Smooth muscle cell (in vitro differentiated cells): ENCODE data around the gene ST6GAL1. TPM values are rescaled to one million over a fixed set of nuclear protein-coding genes. Genes with fewer than 3 reads are reported as not detected.

Experiments used
- DNase-seq: peaks from one replicate; lab custom pipeline; 2025; ENCODE audit not compliant: unreplicated experiment; lab: John Stamatoyannopoulos, UW
- H2AFZ ChIP-seq: fragments of 200-600 bp; sonication (generic); 2 replicates; pipeline ENCODE4 v1.6.0; 2016; ENCODE audit warnings: antibody characterized with exemption, low read depth, mild to moderate bottlenecking
- H3F3A ChIP-seq: fragments of 200-600 bp; sonication (generic); 2 replicates; pipeline ENCODE4 v1.6.0; 2017; ENCODE audit warnings: antibody characterized with exemption, low read depth
- H3K27ac ChIP-seq: fragments of 200-600 bp; sonication (generic); 2 replicates; pipeline ENCODE4 v1.5.1; 2016; ENCODE audit warnings: low read depth, mild to moderate bottlenecking
- H3K27me3 ChIP-seq: fragments of 200-600 bp; sonication (generic); 2 replicates; pipeline ENCODE4 v1.6.1; 2016; ENCODE audit warnings: low read depth, mild to moderate bottlenecking
- H3K36me3 ChIP-seq: fragments of 200-600 bp; sonication (generic); 2 replicates; pipeline ENCODE4 v1.5.1; 2016; ENCODE audit warnings: low read depth
- H3K4me1 ChIP-seq: fragments of 200-600 bp; sonication (generic); 2 replicates; pipeline ENCODE4 v1.5.1; 2016; ENCODE audit warnings: low read depth
- H3K4me2 ChIP-seq: fragments of 200-600 bp; sonication (generic); 2 replicates; pipeline ENCODE4 v1.6.0; 2016; ENCODE audit warnings: mild to moderate bottlenecking
- H3K4me3 ChIP-seq: fragments of 200-600 bp; sonication (generic); 2 replicates; pipeline ENCODE4 v1.5.1; 2016; ENCODE audit warnings: mild to moderate bottlenecking
- H3K79me2 ChIP-seq: fragments of 200-600 bp; sonication (generic); 2 replicates; pipeline ENCODE4 v1.6.0; 2016; ENCODE audit warnings: low read depth, mild to moderate bottlenecking
- H3K9ac ChIP-seq: fragments of 200-600 bp; sonication (generic); 2 replicates; pipeline ENCODE4 v1.6.0; 2016; ENCODE audit warnings: low read depth
- H3K9me3 ChIP-seq: fragments of 200-600 bp; sonication (generic); replicated peaks from 2 replicates; pipeline ENCODE4 v1.5.1; 2016; ENCODE audit warnings: low read depth
- H4K20me1 ChIP-seq: fragments of 200-600 bp; sonication (generic); 2 replicates; pipeline ENCODE4 v1.6.0; 2016; ENCODE audit warnings: low read depth
- WGBS: methylation state at CpG from one replicate; pipeline ENCODE4 v1.1.7; 2016; ENCODE audit warnings: low lambda C conversion rate; 5-methylcytosine and 5-hydroxymethylcytosine counted together
- polyA plus RNA-seq: library from polyadenylated mRNA; unstranded; fragments of >200 nt; fragmentation: Nextera tagmentation; extraction: Ambion mirVana; gene quantifications from 2 replicates; pipeline ENCODE4 v1.2.1, GENCODE V29; 2016
- total RNA-seq: library from RNA; depleted of rRNA; stranded (reverse); fragments of >200 nt; gene quantifications from 2 replicates; pipeline ENCODE4 v1.2.3, GENCODE V29; 2014
- TF ChIP-seq, protein P1 (sequence below): fragments of 200-600 bp; sonication (generic); IDR thresholded peaks from 2 replicates; pipeline ENCODE4 v1.5.1; 2017; ENCODE audit warnings: borderline replicate concordance, mild to moderate bottlenecking, antibody characterized with exemption; ENCODE audit not compliant: insufficient read depth, poor library complexity, severe bottlenecking

ST6GAL1 gene
- total and polyA plus RNA-seq, 2 experiments from 2014 or later, result 3.5 to 8.9 TPM

DNA sequence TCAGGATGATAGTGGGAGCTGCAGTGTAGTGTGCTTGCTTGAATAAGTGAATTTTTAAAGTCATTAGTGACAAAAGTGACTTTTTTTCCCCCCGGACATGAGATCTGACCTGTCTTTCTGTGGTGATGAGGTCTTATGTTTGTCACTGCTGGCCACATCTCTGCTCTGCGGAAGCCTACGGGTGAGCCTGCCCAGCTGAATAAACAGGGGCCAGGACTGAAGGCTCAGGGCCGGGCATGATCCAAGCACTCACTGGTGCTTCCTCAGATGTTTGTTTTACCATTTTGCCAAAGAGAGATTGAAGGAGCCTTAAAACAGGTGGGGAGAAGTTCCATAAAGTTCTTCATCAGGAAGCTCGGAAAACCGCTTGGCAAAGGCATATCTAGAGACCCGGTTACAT lies 174.0 kb downstream of the ST6GAL1 start:
- Histone ChIP-seq H3F3A (no peaks in the 10 kb centered on the region), H3K4me2 (no peak overlapping the region), H3K9ac (no peak overlapping the region), H3K4me1 (no peaks in the 10 kb centered on the region), H3K27me3 (no peaks in the 10 kb centered on the region), H3K79me2 (no peaks in the 10 kb centered on the region), H3K36me3 (no peaks in the 10 kb centered on the region), H4K20me1 (no peaks in the 10 kb centered on the region), H3K27ac (no peak overlapping the region), H3K4me3 (no peak overlapping the region), H3K9me3 (no peaks in the 10 kb centered on the region), H2AFZ (no peak overlapping the region)
- TF ChIP-seq, protein P1, sequence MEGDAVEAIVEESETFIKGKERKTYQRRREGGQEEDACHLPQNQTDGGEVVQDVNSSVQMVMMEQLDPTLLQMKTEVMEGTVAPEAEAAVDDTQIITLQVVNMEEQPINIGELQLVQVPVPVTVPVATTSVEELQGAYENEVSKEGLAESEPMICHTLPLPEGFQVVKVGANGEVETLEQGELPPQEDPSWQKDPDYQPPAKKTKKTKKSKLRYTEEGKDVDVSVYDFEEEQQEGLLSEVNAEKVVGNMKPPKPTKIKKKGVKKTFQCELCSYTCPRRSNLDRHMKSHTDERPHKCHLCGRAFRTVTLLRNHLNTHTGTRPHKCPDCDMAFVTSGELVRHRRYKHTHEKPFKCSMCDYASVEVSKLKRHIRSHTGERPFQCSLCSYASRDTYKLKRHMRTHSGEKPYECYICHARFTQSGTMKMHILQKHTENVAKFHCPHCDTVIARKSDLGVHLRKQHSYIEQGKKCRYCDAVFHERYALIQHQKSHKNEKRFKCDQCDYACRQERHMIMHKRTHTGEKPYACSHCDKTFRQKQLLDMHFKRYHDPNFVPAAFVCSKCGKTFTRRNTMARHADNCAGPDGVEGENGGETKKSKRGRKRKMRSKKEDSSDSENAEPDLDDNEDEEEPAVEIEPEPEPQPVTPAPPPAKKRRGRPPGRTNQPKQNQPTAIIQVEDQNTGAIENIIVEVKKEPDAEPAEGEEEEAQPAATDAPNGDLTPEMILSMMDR, result no peak
- 94% methylated on average over 7 of the region's 7 CpGs for WGBS
- DNase-seq, result no peak

DNA sequence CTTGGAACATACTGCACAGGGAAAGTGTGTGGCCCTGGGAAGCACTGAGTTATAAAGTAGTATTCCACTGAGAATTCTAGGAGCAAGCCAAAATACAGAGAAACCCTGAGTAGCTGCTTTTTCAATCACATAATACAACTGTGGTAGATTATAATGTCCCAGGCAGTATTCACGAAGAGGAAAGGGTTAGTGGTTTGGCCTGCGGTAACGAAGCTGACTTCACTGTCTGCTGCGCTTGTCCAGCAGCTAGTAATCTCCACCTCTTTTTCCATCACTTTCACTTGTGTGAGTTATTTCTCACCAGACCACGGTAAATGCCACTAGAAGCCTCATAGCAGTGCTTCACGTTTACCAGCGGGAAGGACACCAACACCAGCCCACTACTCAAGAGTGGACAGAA lies 174.6 kb downstream of the ST6GAL1 start:
- H3K27me3 ChIP-seq, result no peaks in the 10 kb centered on the region
- H3K36me3 ChIP-seq, result no peaks in the 10 kb centered on the region
- no peaks in the 10 kb centered on the region for H4K20me1 ChIP-seq
- WGBS, result 69% methylated on average over 7 of the region's 7 CpGs
- H3K9ac ChIP-seq, result no peak overlapping the region
- no peak overlapping the region for H3K4me3 ChIP-seq
- H2AFZ ChIP-seq, result no peak overlapping the region
- no peak overlapping the region for H3K4me2 ChIP-seq
- TF ChIP-seq, protein P1, result no peak
- no peaks in the 10 kb centered on the region for H3K79me2 ChIP-seq
- no peak overlapping the region for H3K27ac ChIP-seq
- H3K4me1 ChIP-seq, result no peaks in the 10 kb centered on the region
- no peaks in the 10 kb centered on the region for H3F3A ChIP-seq
- DNase-seq, result no peak
- no peaks in the 10 kb centered on the region for H3K9me3 ChIP-seq

DNA sequence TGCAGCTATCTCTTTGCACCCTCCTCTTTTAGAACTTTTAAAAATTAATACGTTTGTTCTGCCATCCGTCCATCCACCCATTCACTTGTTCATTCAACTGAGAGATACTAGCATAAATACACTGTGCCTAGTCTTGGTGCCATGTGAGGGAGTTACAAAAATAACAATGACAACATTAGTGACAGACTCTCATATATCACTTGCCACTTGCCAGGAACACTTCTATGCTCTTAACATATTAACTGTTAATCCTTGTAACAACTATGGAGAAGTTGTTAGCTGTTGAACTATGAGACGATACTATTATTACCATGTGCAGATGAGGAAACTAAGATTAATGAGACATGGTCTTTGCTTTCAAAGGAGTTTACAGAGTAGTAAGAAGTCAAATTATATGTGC lies 175.4 kb downstream of the ST6GAL1 start:
- TF ChIP-seq, protein P1, result no peak
- no peaks in the 10 kb centered on the region for H3K4me1 ChIP-seq
- no peak overlapping the region for H3K27ac ChIP-seq
- H3K4me3 ChIP-seq, result no peak overlapping the region
- DNase-seq, result no peak
- no peak overlapping the region for H3K4me2 ChIP-seq
- H3K36me3 ChIP-seq, result no peaks in the 10 kb centered on the region
- no peaks in the 10 kb centered on the region for H3K9me3 ChIP-seq
- H3K27me3 ChIP-seq, result no peaks in the 10 kb centered on the region
- H3K79me2 ChIP-seq, result no peaks in the 10 kb centered on the region
- no peak overlapping the region for H3K9ac ChIP-seq
- no peaks in the 10 kb centered on the region for H4K20me1 ChIP-seq
- WGBS, result 95% methylated on average over 3 of the region's 3 CpGs
- H3F3A ChIP-seq, result no peaks in the 10 kb centered on the region
- no peak overlapping the region for H2AFZ ChIP-seq

DNA sequence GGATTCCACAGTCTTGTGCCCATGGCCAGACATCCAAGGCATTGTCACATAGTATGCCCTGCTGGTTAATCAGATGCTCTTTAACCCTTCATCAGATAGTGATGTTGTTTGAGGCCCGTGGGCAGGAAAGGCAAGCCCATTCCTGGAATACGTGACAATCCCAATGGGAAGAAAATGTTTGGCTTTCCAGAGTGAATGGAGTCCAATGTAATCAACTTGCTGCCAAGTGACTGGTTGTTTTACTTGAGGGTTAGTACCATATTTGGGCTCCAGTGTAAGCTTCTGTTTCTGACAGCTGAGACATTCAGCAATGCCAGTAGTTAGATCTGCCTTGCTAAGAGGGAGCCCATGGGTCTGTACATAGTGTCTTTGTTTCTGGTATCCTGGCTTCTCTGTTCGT lies 177.7 kb downstream of the ST6GAL1 start:
- no peak overlapping the region for H3K4me3 ChIP-seq
- H3K79me2 ChIP-seq, result no peaks in the 10 kb centered on the region
- TF ChIP-seq, protein P1, result no peak
- H3K9ac ChIP-seq, result no peak overlapping the region
- no peaks in the 10 kb centered on the region for H3K27me3 ChIP-seq
- DNase-seq, result no peak
- H3F3A ChIP-seq, result no peaks in the 10 kb centered on the region
- H3K36me3 ChIP-seq, result no peaks in the 10 kb centered on the region
- H2AFZ ChIP-seq, result no peak overlapping the region
- H3K4me2 ChIP-seq, result no peak overlapping the region
- H3K9me3 ChIP-seq, result no peaks in the 10 kb centered on the region
- 95% methylated on average over 3 of the region's 3 CpGs for WGBS
- no peak overlapping the region for H3K27ac ChIP-seq
- no peaks in the 10 kb centered on the region for H3K4me1 ChIP-seq
- H4K20me1 ChIP-seq, result no peaks in the 10 kb centered on the region
